Loucy (cell line): ENCODE results near the gene PAFAH1B1.
"Not testable (repeated sequence)": the region's sequence is repeated elsewhere in the genome, so short reads cannot be mapped to it uniquely, and the experiment has no call there.

Source experiments
- H2AFZ ChIP-seq: fragments of 200-600 bp; sonication (generic); 2 replicates; pipeline ENCODE4 v1.6.0; 2016; ENCODE audit warnings: antibody characterized with exemption, mild to moderate bottlenecking, low read length, moderate library complexity
- H3F3A ChIP-seq: fragments of 200-600 bp; 2 replicates; pipeline ENCODE4 v1.6.0; 2016; ENCODE audit warnings: antibody characterized with exemption, low read depth, mild to moderate bottlenecking
- H3K27me3 ChIP-seq: fragments of 200-600 bp; sonication (generic); 2 replicates; pipeline ENCODE4 v1.6.1; 2014; ENCODE audit warnings: low read length, mild to moderate bottlenecking; ENCODE audit not compliant: insufficient read depth, poor library complexity, severe bottlenecking
- H3K36me3 ChIP-seq: fragments of 200-600 bp; sonication (generic); 2 replicates; pipeline ENCODE4 v1.6.1; 2016; ENCODE audit warnings: low read length; ENCODE audit not compliant: insufficient read depth
- H3K4me1 ChIP-seq: fragments of 200-600 bp; sonication (generic); 2 replicates; pipeline ENCODE4 v1.5.1; 2014; ENCODE audit warnings: low read length, mild to moderate bottlenecking; ENCODE audit not compliant: insufficient read depth, poor library complexity, severe bottlenecking
- H3K4me2 ChIP-seq: fragments of 200-600 bp; sonication (generic); 2 replicates; pipeline ENCODE4 v1.6.0; 2014; ENCODE audit warnings: antibody characterized with exemption, low read length, low read depth, mild to moderate bottlenecking; ENCODE audit not compliant: poor library complexity, severe bottlenecking
- H3K4me3 ChIP-seq: fragments of 200-600 bp; sonication (generic); 2 replicates; pipeline ENCODE4 v1.5.1; 2014; ENCODE audit warnings: low read length, mild to moderate bottlenecking, mixed read lengths; ENCODE audit not compliant: poor library complexity, severe bottlenecking
- H3K79me2 ChIP-seq: fragments of 200-600 bp; sonication (generic); 2 replicates; pipeline ENCODE4 v1.6.1; 2014; ENCODE audit warnings: low read length; ENCODE audit not compliant: insufficient read depth
- H3K9ac ChIP-seq: fragments of 200-600 bp; sonication (generic); 2 replicates; pipeline ENCODE4 v1.6.0; 2014; ENCODE audit warnings: mild to moderate bottlenecking, low read depth, low read length, moderate library complexity; ENCODE audit not compliant: poor library complexity, severe bottlenecking
- H3K9me2 ChIP-seq: fragments of 200-600 bp; sonication (generic); replicated peaks from 2 replicates; pipeline ENCODE4 v1.6.1; 2016; ENCODE audit warnings: low read depth, low read length, mixed read lengths
- H3K9me3 ChIP-seq: fragments of 200-600 bp; sonication (generic); 2 replicates; pipeline ENCODE4 v1.6.1; 2014; ENCODE audit warnings: mild to moderate bottlenecking, antibody characterized with exemption, low read length, low read depth; ENCODE audit not compliant: insufficient read depth
- H4K20me1 ChIP-seq: fragments of 200-600 bp; sonication (generic); 2 replicates; pipeline ENCODE4 v1.6.0; 2014; ENCODE audit warnings: antibody characterized with exemption, low read length, mild to moderate bottlenecking; ENCODE audit not compliant: insufficient read depth, poor library complexity, severe bottlenecking
- EZH2phosphoT487 ChIP-seq: fragments of 200-600 bp; IDR thresholded peaks from 2 replicates; pipeline ENCODE4 v1.6.1; 2018; ENCODE audit warnings: antibody characterized with exemption, mild to moderate bottlenecking, moderate library complexity, borderline replicate concordance
- TF ChIP-seq, protein P1 (sequence below): fragments of 200-600 bp; sonication (generic); conservative IDR thresholded peaks from 2 replicates; pipeline ENCODE4 v1.5.1; 2014; ENCODE audit warnings: mild to moderate bottlenecking, antibody characterized with exemption, low read length

Gene PAFAH1B1

DNA sequence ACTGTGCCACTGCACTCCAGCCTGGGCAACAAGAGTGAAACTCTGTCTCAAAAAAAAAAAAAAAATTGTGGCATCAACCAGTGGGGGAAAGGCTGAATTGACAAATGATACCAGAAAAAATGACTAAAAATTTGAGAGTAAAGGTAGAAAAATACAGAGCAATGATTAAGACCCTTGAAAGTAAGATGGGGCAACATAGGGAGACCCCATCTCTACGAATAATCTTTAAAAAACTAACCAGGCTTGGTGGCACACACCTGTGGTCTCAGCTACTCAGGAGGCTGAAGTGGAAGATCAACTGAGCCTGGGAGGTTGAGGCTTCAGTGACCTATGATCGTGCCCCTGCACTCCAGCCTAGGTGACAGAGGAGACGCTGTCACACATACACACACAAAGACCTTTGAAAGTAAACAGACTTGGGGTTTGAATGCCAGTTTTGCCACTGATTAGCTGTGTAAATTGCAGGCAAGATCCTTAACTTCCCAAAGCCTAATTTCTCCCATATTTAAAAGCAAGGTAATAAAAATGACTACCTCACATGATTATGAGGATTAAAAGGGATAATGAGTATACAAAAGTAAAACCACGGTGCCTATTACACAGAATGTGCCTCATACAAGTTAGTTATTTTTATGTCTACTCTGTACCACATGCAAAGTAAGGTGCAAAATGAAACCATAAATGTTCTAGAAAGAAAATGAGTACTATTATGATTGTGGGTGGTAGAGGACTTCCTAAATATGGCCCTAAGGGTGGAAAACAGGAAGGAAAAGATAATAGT is 21.7 kb upstream of the PAFAH1B1 start:
- no peaks in the 10 kb centered on the region for H3K79me2 ChIP-seq
- no peak overlapping the region for H3K9ac ChIP-seq
- H3K4me2 ChIP-seq, result no peak overlapping the region
- H2AFZ ChIP-seq, result 0 out of 2 replicates have a peak overlapping the region, but pooled peaks have one; percentile 26
- no peaks in the 10 kb centered on the region for H3F3A ChIP-seq
- no peaks in the 10 kb centered on the region for H3K9me2 ChIP-seq
- no peaks in the 10 kb centered on the region for H4K20me1 ChIP-seq
- no peak overlapping the region for H3K4me3 ChIP-seq
- no peaks in the 10 kb centered on the region for H3K36me3 ChIP-seq
- H3K27me3 ChIP-seq, result no peaks in the 10 kb centered on the region
- H3K9me3 ChIP-seq, result no peaks in the 10 kb centered on the region
- no peak for TF ChIP-seq EZH2phosphoT487
- TF ChIP-seq, protein P1, sequence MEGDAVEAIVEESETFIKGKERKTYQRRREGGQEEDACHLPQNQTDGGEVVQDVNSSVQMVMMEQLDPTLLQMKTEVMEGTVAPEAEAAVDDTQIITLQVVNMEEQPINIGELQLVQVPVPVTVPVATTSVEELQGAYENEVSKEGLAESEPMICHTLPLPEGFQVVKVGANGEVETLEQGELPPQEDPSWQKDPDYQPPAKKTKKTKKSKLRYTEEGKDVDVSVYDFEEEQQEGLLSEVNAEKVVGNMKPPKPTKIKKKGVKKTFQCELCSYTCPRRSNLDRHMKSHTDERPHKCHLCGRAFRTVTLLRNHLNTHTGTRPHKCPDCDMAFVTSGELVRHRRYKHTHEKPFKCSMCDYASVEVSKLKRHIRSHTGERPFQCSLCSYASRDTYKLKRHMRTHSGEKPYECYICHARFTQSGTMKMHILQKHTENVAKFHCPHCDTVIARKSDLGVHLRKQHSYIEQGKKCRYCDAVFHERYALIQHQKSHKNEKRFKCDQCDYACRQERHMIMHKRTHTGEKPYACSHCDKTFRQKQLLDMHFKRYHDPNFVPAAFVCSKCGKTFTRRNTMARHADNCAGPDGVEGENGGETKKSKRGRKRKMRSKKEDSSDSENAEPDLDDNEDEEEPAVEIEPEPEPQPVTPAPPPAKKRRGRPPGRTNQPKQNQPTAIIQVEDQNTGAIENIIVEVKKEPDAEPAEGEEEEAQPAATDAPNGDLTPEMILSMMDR, result no peak
- no peaks in the 10 kb centered on the region for H3K4me1 ChIP-seq

- not testable (repeated sequence) for H3K4me3 ChIP-seq, H4K20me1 ChIP-seq, H3K4me1 ChIP-seq, H3K9me2 ChIP-seq, H3K79me2 ChIP-seq, H3K4me2 ChIP-seq, H3F3A ChIP-seq, H3K9ac ChIP-seq, H3K9me3 ChIP-seq, H3K27me3 ChIP-seq, H3K36me3 ChIP-seq
- 0 out of 2 replicates have a peak overlapping the region, but pooled peaks have one; percentile 26 for H2AFZ ChIP-seq
Measured at GRCh38 chr17:2572304-2572609, 21.2 kb upstream of the PAFAH1B1 start.

GRCh38 chr17:2580151-2580550 is 13.3 kb upstream of the PAFAH1B1 start:
- Histone ChIP-seq H3F3A (no peaks in the 10 kb centered on the region), H3K4me2 (no peak overlapping the region), H3K36me3 (no peaks in the 10 kb centered on the region), H3K4me3 (no peak overlapping the region), H4K20me1 (no peaks in the 10 kb centered on the region), H2AFZ (no peak overlapping the region), H3K79me2 (no peaks in the 10 kb centered on the region), H3K4me1 (no peaks in the 10 kb centered on the region), H3K9ac (no peak overlapping the region), H3K9me3 (no peaks in the 10 kb centered on the region), H3K9me2 (no peaks in the 10 kb centered on the region), H3K27me3 (no peaks in the 10 kb centered on the region)
- TF ChIP-seq, protein P1, result no peak
- TF ChIP-seq EZH2phosphoT487, result no peak

GRCh38 chr17:2580661-2581060 is 12.8 kb upstream of the PAFAH1B1 start:
- Histone ChIP-seq H3K79me2 (no peaks in the 10 kb centered on the region), H3K9me2 (no peaks in the 10 kb centered on the region), H3F3A (no peaks in the 10 kb centered on the region), H3K4me1 (no peaks in the 10 kb centered on the region), H3K27me3 (no peaks in the 10 kb centered on the region), H3K36me3 (no peaks in the 10 kb centered on the region), H3K9me3 (no peaks in the 10 kb centered on the region), H4K20me1 (no peaks in the 10 kb centered on the region), H3K4me2 (no peak overlapping the region), H3K4me3 (no peak overlapping the region), H3K9ac (no peak overlapping the region), H2AFZ (no peak overlapping the region)
- TF ChIP-seq, protein P1, result no peak
- TF ChIP-seq EZH2phosphoT487, result no peak
